ENCODE data around the gene TFB1M. TPM values are rescaled to one million over a fixed set of nuclear protein-coding genes. Genes with fewer than 3 reads are reported as not detected.
"Not testable (repeated sequence)": the region's sequence is repeated elsewhere in the genome, so short reads cannot be mapped to it uniquely, and the experiment has no call there.

Gene TFB1M
- total RNA-seq, 1 experiment from 2014 or later = 38.8 TPM

- H3K4me3 ChIP-seq (ENCODE audit: insufficient read depth, low read depth, low read length); DNase-seq; H3K36me3 ChIP-seq (replicated peaks; ENCODE audit: control insufficient read depth, insufficient read depth, low read length); H3K27me3 ChIP-seq (ENCODE audit: control insufficient read depth, insufficient read depth, low read length): not testable (repeated sequence)
Measured at GRCh38 chr6:155339929-155340328, 25.6 kb upstream of the TFB1M start.

DNA sequence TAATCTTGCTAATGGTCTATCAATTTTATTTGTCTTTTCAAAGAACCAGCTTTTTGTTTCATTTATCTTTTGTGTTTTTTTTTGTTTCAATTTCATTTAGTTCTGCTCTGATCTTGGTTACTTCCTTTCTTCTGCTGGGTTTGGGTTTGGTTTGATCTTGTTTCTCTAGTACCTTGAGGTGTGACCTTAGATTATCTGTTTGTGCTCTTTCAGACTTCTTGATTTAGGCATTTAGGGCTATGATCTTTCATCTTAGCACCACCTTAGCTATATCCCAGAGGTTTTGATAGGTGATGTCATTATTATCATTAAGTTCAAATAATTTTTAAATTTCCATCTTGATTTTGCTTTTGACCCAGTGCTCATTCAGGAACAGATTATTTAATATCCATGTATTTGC lies 24.0 kb upstream of the TFB1M start:
- H3K4me3 ChIP-seq (ENCODE audit: insufficient read depth, low read depth, low read length); H3K36me3 ChIP-seq (replicated peaks; ENCODE audit: control insufficient read depth, insufficient read depth, low read length): not testable (repeated sequence)

GRCh38 chr6:155335265-155335664 lies 21.0 kb upstream of the TFB1M start:
- Histone ChIP-seq H3K4me3 (ENCODE audit: insufficient read depth, low read depth, low read length) (no peak overlapping the region), H3K36me3 (replicated peaks; ENCODE audit: control insufficient read depth, insufficient read depth, low read length) (no peaks in the 10 kb centered on the region), H3K27me3 (ENCODE audit: control insufficient read depth, insufficient read depth, low read length) (no peaks in the 10 kb centered on the region)
- no peak for DNase-seq

More for the DNA sequence above, 24.0 kb upstream of the TFB1M start:
- DNase-seq; H3K27me3 ChIP-seq (ENCODE audit: control insufficient read depth, insufficient read depth, low read length): not testable (repeated sequence)

DNA sequence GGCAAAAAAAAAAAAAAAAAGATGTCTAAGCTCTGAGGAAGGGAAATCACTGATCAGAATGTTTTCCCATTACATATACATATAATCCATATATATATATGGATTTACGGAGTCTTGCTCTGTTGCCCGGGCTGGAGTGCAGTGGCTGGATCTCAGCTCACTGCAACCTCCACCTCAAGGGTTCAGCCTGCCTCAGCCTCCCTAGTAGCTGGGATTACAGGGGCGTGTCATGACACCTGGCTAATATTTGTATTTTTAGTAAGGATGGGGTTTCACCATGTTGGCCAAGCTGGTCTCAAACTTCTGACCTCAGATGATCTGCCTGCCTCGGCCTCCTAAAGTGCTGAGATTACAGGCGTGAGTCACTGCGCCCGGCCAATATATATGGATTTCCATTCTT lies 19.8 kb upstream of the TFB1M start:
- not testable (repeated sequence) for H3K4me3 ChIP-seq (ENCODE audit: insufficient read depth, low read depth, low read length); DNase-seq; H3K36me3 ChIP-seq (replicated peaks; ENCODE audit: control insufficient read depth, insufficient read depth, low read length); H3K27me3 ChIP-seq (ENCODE audit: control insufficient read depth, insufficient read depth, low read length)

DNA sequence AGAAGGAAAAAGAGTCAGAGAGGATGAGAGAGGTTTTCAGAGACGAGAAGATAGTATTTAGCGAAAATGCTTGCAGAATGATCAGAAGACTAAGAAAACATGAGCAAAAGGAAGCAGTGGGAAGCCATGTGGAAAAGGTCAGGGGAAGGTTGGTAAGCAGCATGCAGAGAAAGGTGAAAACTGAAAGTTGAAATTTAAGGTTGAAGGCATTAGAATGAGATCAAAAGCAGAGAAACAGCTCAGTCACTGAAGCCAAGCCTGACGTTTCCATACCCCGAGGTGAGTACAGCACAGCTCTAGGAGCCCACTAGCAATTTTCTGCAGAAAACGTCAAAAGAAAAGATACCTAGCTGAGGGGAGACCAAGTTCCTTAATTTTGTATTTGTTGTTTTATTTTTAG lies 19.1 kb upstream of the TFB1M start:
- Histone ChIP-seq H3K4me3 (ENCODE audit: insufficient read depth, low read depth, low read length) (no peak overlapping the region), H3K36me3 (replicated peaks; ENCODE audit: control insufficient read depth, insufficient read depth, low read length) (no peaks in the 10 kb centered on the region), H3K27me3 (ENCODE audit: control insufficient read depth, insufficient read depth, low read length) (no peaks in the 10 kb centered on the region)
- DNase-seq = no peak

DNA sequence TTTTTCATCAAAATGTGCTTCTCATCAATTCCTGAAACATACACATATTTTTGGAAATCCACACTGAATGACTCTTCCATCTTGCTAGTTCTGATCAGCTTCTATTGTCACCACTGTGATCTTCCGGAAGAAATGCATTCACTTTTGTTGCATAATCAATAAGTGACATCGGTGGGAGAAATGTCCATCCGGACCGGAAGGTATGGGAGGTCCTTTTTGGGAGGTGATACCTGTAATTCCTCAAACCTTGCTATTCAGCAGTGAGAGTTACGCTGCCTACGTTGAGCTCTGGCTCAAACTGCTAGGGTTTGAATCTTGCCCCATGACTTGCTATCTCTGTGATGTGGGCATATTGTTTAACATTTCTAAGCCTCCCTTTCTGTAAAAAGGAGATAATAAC lies 16.6 kb upstream of the TFB1M start:
- Histone ChIP-seq H3K36me3 (replicated peaks; ENCODE audit: control insufficient read depth, insufficient read depth, low read length) (no peaks in the 10 kb centered on the region), H3K4me3 (ENCODE audit: insufficient read depth, low read depth, low read length) (no peak overlapping the region), H3K27me3 (ENCODE audit: control insufficient read depth, insufficient read depth, low read length) (no peaks in the 10 kb centered on the region)
- DNase-seq = no peak

DNA sequence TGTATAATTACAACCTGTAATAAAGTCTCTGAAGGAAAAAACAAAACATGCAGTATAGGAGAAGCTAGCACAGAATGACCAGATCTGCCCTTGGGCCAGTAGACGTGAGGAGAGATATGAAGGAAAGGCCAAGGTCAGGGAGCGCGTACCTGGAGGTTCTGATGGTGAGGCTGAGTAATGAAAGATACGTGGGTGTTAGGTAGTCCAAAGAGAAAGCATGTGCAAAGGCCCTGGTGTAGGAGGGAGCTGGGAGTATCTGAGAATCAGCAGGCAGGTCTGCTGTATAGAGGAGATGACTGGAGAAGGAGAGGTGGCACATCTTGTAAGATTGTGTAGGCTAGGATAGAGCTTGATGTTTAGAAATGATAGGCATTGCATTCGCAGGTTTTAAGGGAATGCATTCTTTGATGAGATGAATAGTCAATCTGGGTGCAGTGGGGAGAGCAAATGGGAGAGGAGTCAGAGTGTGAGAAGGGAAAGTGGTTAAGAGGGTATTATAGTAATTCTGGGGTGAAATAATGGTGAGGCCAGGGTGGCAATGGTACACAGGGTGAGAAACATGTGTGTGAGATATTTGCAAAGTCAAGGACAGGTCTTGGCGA lies 15.9 kb upstream of the TFB1M start:
- Histone ChIP-seq H3K4me3 (ENCODE audit: insufficient read depth, low read depth, low read length) (no peak overlapping the region), H3K36me3 (replicated peaks; ENCODE audit: control insufficient read depth, insufficient read depth, low read length) (no peaks in the 10 kb centered on the region), H3K27me3 (ENCODE audit: control insufficient read depth, insufficient read depth, low read length) (no peaks in the 10 kb centered on the region)
- no peak for DNase-seq

DNA sequence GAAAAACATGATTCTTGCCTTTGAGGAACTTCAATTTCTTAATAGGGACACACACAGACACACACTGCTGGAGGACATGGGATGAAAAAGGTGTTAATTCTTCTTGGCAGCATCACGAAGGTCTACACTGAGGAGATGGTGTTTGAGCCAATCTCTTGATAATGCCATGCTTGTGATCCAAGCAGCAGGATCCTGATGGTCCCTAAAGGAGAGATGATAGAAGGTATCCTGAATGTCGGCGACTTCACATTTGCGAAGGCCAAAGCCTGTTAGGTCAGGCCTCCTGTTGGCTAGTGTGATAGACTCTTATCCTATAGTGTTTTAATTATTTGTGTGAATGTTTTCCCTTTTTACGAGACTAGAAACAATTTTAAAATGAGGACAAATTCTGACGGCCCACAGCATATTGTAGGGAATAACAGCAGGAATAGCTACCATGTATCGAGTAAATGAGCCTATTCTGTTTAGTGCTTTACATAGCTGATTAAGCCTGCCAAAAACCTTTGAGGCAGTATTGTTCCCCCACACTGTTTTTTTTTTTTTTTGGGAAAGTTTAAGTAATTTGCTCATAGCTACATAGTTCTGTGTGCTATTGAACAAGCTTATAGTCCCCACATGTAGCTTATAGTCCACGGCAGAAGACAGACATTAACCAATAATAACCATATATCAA lies 15.3 kb upstream of the TFB1M start:
- H3K27me3 ChIP-seq (ENCODE audit: control insufficient read depth, insufficient read depth, low read length) = no peaks in the 10 kb centered on the region
- DNase-seq = no peak
- H3K36me3 ChIP-seq (replicated peaks; ENCODE audit: control insufficient read depth, insufficient read depth, low read length) = no peaks in the 10 kb centered on the region
- no peak overlapping the region for H3K4me3 ChIP-seq (ENCODE audit: insufficient read depth, low read depth, low read length)

- Histone ChIP-seq H3K4me3 (ENCODE audit: insufficient read depth, low read depth, low read length) (no peak overlapping the region), H3K27me3 (ENCODE audit: control insufficient read depth, insufficient read depth, low read length) (no peaks in the 10 kb centered on the region), H3K36me3 (replicated peaks; ENCODE audit: control insufficient read depth, insufficient read depth, low read length) (no peaks in the 10 kb centered on the region)
- DNase-seq = no peak
Measured at GRCh38 chr6:155328539-155329459, 14.5 kb upstream of the TFB1M start.

GRCh38 chr6:155328074-155328538 lies 13.8 kb upstream of the TFB1M start:
- Histone ChIP-seq H3K4me3 (ENCODE audit: insufficient read depth, low read depth, low read length) (no peak overlapping the region), H3K36me3 (replicated peaks; ENCODE audit: control insufficient read depth, insufficient read depth, low read length) (no peaks in the 10 kb centered on the region), H3K27me3 (ENCODE audit: control insufficient read depth, insufficient read depth, low read length) (no peaks in the 10 kb centered on the region)
- no peak for DNase-seq

- H3K4me3 ChIP-seq (ENCODE audit: insufficient read depth, low read depth, low read length) = no peak overlapping the region
- no peaks in the 10 kb centered on the region for H3K36me3 ChIP-seq (replicated peaks; ENCODE audit: control insufficient read depth, insufficient read depth, low read length)
- no peaks in the 10 kb centered on the region for H3K27me3 ChIP-seq (ENCODE audit: control insufficient read depth, insufficient read depth, low read length)
Measured at GRCh38 chr6:155327326-155328073, 13.2 kb upstream of the TFB1M start.

DNA sequence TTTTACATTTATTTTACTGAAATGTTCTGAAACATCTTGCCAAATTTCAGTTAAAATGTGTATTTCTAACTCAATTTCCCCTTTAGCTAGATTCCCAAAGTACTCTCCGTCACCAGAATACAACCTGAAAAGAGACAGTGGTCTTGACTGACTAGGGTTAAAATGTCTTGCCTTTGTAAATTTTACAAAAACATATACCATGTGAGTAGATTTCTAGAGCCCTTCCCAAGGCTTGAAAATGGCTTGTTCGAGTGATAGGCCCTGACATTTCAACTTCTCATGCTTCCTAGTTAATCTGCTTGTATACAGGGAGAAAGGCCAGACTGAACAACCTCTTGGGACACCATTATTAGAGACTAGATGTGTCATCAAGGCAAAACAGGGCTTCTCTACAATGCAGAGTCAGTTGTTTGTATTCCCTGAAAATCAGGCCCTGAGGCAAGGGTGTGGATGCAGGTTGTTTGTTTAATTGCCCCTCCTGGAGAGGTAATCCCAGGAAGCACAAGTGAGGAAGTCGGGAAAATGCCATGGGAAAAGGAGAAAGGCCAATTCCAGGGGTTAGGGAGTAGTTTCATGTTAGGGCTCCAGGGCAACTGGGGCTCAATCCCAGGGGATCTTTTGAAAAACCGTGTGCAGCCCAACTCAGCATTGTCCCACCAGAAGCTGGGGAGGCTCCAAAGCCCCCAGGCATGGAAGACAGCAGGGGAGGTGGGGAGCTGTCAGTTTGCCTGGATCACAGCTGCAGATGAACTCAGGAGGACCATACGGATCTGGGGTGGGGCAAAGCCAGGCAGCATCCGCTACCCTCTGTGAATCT lies 11.6 kb upstream of the TFB1M start:
- Histone ChIP-seq H3K27me3 (ENCODE audit: control insufficient read depth, insufficient read depth, low read length) (no peaks in the 10 kb centered on the region), H3K36me3 (replicated peaks; ENCODE audit: control insufficient read depth, insufficient read depth, low read length) (no peaks in the 10 kb centered on the region), H3K4me3 (ENCODE audit: insufficient read depth, low read depth, low read length) (no peak overlapping the region)
- no peak for DNase-seq

More at GRCh38 chr6:155327326-155328073, 13.2 kb upstream of the TFB1M start:
- DNase-seq = peak; percentile 16

GRCh38 chr6:155324993-155325392 lies 10.7 kb upstream of the TFB1M start:
- DNase-seq = no peak
- H3K4me3 ChIP-seq (ENCODE audit: insufficient read depth, low read depth, low read length) = no peak overlapping the region
- no peaks in the 10 kb centered on the region for H3K36me3 ChIP-seq (replicated peaks; ENCODE audit: control insufficient read depth, insufficient read depth, low read length)
- H3K27me3 ChIP-seq (ENCODE audit: control insufficient read depth, insufficient read depth, low read length) = no peaks in the 10 kb centered on the region

DNA sequence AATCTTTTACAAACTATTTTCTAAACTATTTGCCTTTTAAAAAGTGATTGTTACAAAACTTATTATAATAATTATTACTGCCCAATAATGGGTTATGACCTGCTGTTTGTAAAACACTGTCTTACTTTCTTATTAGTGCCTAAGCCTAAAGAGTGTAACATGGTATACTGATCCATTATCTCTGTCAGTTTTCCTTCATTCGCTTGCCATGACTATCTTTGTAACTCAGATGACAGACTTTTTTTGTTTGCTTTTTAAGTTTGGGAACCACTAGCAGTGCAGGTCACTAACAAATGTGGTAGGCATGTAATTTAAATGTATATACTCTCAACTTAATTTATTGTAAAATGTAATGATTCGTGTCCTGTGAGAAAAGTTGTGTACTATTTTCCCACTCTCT lies 9.9 kb upstream of the TFB1M start:
- no peaks in the 10 kb centered on the region for H3K27me3 ChIP-seq (ENCODE audit: control insufficient read depth, insufficient read depth, low read length)
- no peaks in the 10 kb centered on the region for H3K36me3 ChIP-seq (replicated peaks; ENCODE audit: control insufficient read depth, insufficient read depth, low read length)
- no peak for DNase-seq
- H3K4me3 ChIP-seq (ENCODE audit: insufficient read depth, low read depth, low read length) = no peak overlapping the region
